Esophagus muscularis mucosa (tissue), 3 donors: ENCODE results near the gene NOP56.

ENCODE experiments used
- CTCF ChIP-seq, 3 experiments: fragments of 200-600 bp in 2 of 3; fragments of 450-650 bp in 1 of 3; sonication (generic) in 2 of 3; IDR thresholded peaks; one replicate each; pipeline ENCODE4 v1.5.1; 2017 to 2019; ENCODE audit warnings: antibody characterized with exemption in 3 of 3, mild to moderate bottlenecking in 2 of 3, moderate library complexity in 1 of 3
- POLR2A ChIP-seq: fragments of 450-650 bp; IDR thresholded peaks from one replicate; pipeline ENCODE4 v1.6.1; 2017; ENCODE audit warnings: antibody characterized with exemption, moderate library complexity, mild to moderate bottlenecking, low read depth

- TF ChIP-seq CTCF (IDR thresholded peaks at IDR 0.05), result no peak
- TF ChIP-seq POLR2A, result no peak
Observed at GRCh38 chr20:2692886-2693285, 40.5 kb downstream of the NOP56 start.
